ENCODE data around the gene POLDIP3. TPM values are rescaled to one million over a fixed set of nuclear protein-coding genes. Genes with fewer than 3 reads are reported as not detected.

The POLDIP3 gene
- total RNA-seq = 29.1 and 32.4 TPM in 2 replicates

GRCh38 chr22:42614312-42615091 lies at the start of gene POLDIP3:
POLDIP3 (minus strand) TSS chr22:42614883; CDS start chr22:42614857, 26 bp downstream.

GRCh38 chr22:42649246-42650099 lies 34.8 kb upstream of the POLDIP3 start, which contains the start of gene CYB5R3:
CYB5R3 (minus strand) TSS chr22:42649392; CDS start chr22:42649315, 77 bp downstream.

GRCh38 chr22:42553475-42554361 lies 61.0 kb downstream of the POLDIP3 start, which contains the start of gene SERHL2:
SERHL2 (plus strand) TSS chr22:42553956; CDS start chr22:42554021, 65 bp downstream.

Other genes starting within 250 kb of the POLDIP3 start
- gene NFAM1, start 182.5 kb downstream of the POLDIP3 start, total RNA-seq = not detected in 2 replicates
- gene RRP7A, start 95.1 kb downstream of the POLDIP3 start, total RNA-seq = 19.1 and 24.6 TPM in 2 replicates
- 2.6 and 3.6 TPM in 2 replicates for gene SERHL2, start 60.9 kb downstream of the POLDIP3 start, total RNA-seq
- not detected in 2 replicates for gene ATP5MGL, start 25.7 kb upstream of the POLDIP3 start, total RNA-seq
- 205 and 255 TPM in 2 replicates for gene CYB5R3, start 34.5 kb upstream of the POLDIP3 start, total RNA-seq
- gene A4GALT, start 106.0 kb upstream of the POLDIP3 start, total RNA-seq = 45.0 and 59.1 TPM in 2 replicates
- 50.9 and 68.0 TPM in 2 replicates for gene ARFGAP3, start 242.4 kb upstream of the POLDIP3 start, total RNA-seq